NCI-H2081 treated with DMSO at 0.1 percent for 48 hours (cell line): ENCODE measurements around the gene MBP.
"Not testable (repeated sequence)": the region's sequence is repeated elsewhere in the genome, so short reads cannot be mapped to it uniquely, and the experiment has no call there.

ENCODE experiments used
- DNase-seq: peaks from one replicate; lab custom pipeline; 2025; lab: John Stamatoyannopoulos, UW

MBP gene

GRCh38 chr18:77004555-77005380 is 127.8 kb downstream of the MBP start:
- DNase-seq, result no peak

GRCh38 chr18:77003316-77003715 is 129.3 kb downstream of the MBP start:
- DNase-seq, result no peak

GRCh38 chr18:77002496-77002895 is 130.1 kb downstream of the MBP start:
- no peak for DNase-seq

GRCh38 chr18:77001979-77002378 is 130.6 kb downstream of the MBP start:
- DNase-seq, result no peak

- no peak for DNase-seq
Measured at GRCh38 chr18:77001041-77001440, 131.5 kb downstream of the MBP start.

GRCh38 chr18:77000527-77000926 is 132.1 kb downstream of the MBP start:
- DNase-seq, result no peak

- no peak for DNase-seq
Measured at GRCh38 chr18:76999077-76999476, 133.5 kb downstream of the MBP start.

- DNase-seq, result no peak
Measured at GRCh38 chr18:76997951-76998808, 134.4 kb downstream of the MBP start.

- no peak for DNase-seq
Measured at GRCh38 chr18:76996429-76996828, 136.2 kb downstream of the MBP start.

GRCh38 chr18:76995896-76996295 is 136.7 kb downstream of the MBP start:
- DNase-seq, result no peak

- no peak for DNase-seq
Measured at GRCh38 chr18:76994086-76994654, 138.4 kb downstream of the MBP start.

- DNase-seq, result no peak
Measured at GRCh38 chr18:76993573-76993972, 139.0 kb downstream of the MBP start.

GRCh38 chr18:76993085-76993382 is 139.5 kb downstream of the MBP start:
- DNase-seq, result no peak

- no peak for DNase-seq
Measured at GRCh38 chr18:76992226-76993084, 140.1 kb downstream of the MBP start.

GRCh38 chr18:76991021-76991688 is 141.4 kb downstream of the MBP start:
- no peak for DNase-seq

- DNase-seq, result not testable (repeated sequence)
Measured at GRCh38 chr18:76990343-76991020, 142.1 kb downstream of the MBP start.

GRCh38 chr18:76989647-76990190 is 142.9 kb downstream of the MBP start:
- no peak for DNase-seq

GRCh38 chr18:76988827-76989646 is 143.5 kb downstream of the MBP start:
- no peak for DNase-seq

- DNase-seq, result no peak
Measured at GRCh38 chr18:76988031-76988826, 144.4 kb downstream of the MBP start.
